IgD-negative memory B cell (primary cell): Measurements from ENCODE around the gene IL21R. TPM values are rescaled to one million over a fixed set of nuclear protein-coding genes. Genes with fewer than 3 reads are reported as not detected.
A peak's percentile ranks its signal among the peaks of the same experiment; 100 is the strongest.

ENCODE experiments used
- H3K27ac Mint-ChIP-seq, 3 donors: one replicate each; pipeline ENCODE4 v1.8.0; 2020 to 2022; ENCODE audit warnings: mild to moderate bottlenecking in 3 of 3, mixed read lengths in 3 of 3, moderate library complexity in 1 of 3
- H3K27me3 Mint-ChIP-seq: one replicate; pipeline ENCODE4 v1.8.0; 2021; ENCODE audit warnings: mixed read lengths
- H3K36me3 Mint-ChIP-seq: one replicate; pipeline ENCODE4 v1.8.0; 2020; ENCODE audit warnings: mild to moderate bottlenecking, mixed read lengths
- H3K4me1 Mint-ChIP-seq, 3 donors: one replicate each; pipeline ENCODE4 v1.8.0; 2020 to 2022; ENCODE audit warnings: mixed read lengths in 3 of 3, mild to moderate bottlenecking in 1 of 3
- H3K4me3 Mint-ChIP-seq, 4 donors: one replicate each; pipeline ENCODE4 v1.8.0; 2020 to 2022; ENCODE audit warnings: mild to moderate bottlenecking in 4 of 4, mixed read lengths in 4 of 4, moderate library complexity in 3 of 4
- H3K9me3 Mint-ChIP-seq, 3 donors: one replicate each; pipeline ENCODE4 v1.8.0; 2020 to 2021; ENCODE audit warnings: mixed read lengths in 3 of 3, mild to moderate bottlenecking in 1 of 3
- polyA plus RNA-seq: library from polyadenylated mRNA; unstranded; fragments of 300-500 nt; fragmentation: Illumina TruSeq; gene quantifications from one replicate; pipeline ENCODE4 v1.2.3, GENCODE V29; 2021

IL21R gene
- polyA plus RNA-seq, 1 donor from 2014 or later, result 2.2 TPM

DNA sequence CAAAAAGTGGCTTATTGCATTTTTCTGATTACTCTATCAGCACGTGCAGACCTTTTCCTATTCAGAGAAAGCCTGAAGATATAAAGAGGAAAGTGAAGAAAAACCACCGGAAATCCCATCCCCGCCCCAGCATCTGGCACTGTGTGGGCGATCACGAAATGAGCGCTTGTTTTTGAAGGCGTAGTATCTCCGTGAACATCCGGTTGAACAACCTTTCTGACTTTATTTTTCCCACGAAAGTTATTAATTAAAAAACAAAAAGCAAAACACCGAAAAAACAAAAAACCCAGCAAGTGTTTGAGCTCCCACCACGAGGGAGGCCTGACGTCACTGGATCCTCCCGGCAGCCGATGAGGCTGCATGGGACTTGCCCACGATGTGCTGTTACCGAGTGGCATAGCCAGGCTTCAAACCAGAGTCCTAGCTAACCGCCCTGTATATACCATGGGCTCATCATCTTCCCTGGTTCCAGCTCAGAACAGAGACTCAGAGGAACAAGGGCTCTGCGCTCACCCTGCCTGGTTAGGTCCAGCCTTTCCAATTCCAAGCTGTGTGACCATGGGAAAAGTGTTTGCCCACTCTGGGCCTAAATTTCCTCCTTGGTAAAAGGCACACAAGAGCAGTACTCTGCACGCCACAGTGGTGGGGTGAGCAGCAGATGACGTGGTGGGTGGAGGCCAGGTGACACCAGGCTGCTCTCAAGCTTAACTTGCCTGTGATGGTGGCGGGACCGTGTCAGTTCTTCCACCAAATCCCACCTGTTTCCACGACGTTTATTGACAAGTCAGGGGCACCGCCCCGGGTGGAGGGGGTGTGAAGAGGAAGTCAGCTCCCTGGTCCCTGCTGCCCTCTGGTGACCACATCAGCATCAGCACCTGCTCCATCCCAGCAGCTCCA is 34.3 kb upstream of the IL21R start:
- Mint-ChIP-seq H3K36me3 (no peaks in the 10 kb centered on the region), H3K4me3 (peak overlapping the region; percentile 71 to 90 (median 78)), H3K4me1 (peaks cover 8 to 15% (median 13%) of the 10 kb centered on the region in 3 donors), H3K27ac (peak overlapping the region; percentile 93 to 97 (median 94)), H3K9me3 (peaks cover 0 to 10% (median 0%) of the 10 kb centered on the region in 3 donors), H3K27me3 (peaks cover 1% of the 10 kb centered on the region)

DNA sequence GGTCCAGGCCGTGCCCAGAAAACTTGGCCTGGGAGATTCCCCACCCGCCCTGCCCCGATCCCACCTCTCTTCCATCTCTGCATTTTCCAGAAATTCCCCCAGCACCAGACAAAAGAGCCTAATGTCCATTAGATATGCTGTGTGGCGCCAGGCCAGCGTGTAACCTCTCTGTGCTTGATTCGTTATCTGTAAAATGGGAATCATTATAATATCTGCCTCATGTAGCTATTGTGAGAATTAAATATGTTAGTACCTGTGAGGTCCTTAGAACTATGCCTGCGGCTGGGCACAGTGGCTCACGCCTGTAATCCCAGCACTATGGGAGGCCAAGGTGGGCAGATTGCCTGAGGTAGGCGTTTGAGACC is 33.6 kb upstream of the IL21R start:
- Mint-ChIP-seq H3K9me3 (peaks cover 0 to 10% (median 0%) of the 10 kb centered on the region in 3 donors), H3K27ac (peak overlapping the region; percentile 93 to 97 (median 94)), H3K4me3 (peak overlapping the region in 3 of 4 donors; percentile 71 to 90 (median 77)), H3K4me1 (peaks cover 8 to 15% (median 13%) of the 10 kb centered on the region in 3 donors), H3K36me3 (no peaks in the 10 kb centered on the region), H3K27me3 (peaks cover 1% of the 10 kb centered on the region)

DNA sequence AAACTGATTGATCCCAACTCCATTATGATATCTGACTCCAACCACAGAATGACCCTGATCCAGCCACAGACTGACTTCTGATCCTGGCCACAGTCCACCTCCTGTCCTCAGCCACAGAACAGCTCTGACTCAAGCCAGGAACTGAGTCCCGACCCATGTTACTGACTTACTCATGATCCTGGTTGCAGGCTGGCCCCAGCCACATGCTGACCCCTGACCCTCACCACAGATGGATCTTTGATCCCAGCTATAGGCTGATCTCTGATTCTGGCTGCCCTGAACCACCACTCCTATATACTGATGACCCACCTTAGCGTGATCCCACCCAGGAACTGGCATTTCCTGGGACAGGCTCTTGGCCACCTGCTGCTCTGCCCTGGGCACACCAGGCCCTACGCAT is 32.2 kb upstream of the IL21R start:
- H3K27me3 Mint-ChIP-seq, result peaks cover 1% of the 10 kb centered on the region
- H3K4me1 Mint-ChIP-seq, result peaks cover 6 to 15% (median 13%) of the 10 kb centered on the region in 3 donors
- no peaks in the 10 kb centered on the region for H3K36me3 Mint-ChIP-seq
- H3K4me3 Mint-ChIP-seq, result peak overlapping the region in 1 of 4 donors; percentile 60
- peak overlapping the region in 1 of 3 donors; percentile 47 for H3K27ac Mint-ChIP-seq
- H3K9me3 Mint-ChIP-seq, result peaks cover 0 to 10% (median 0%) of the 10 kb centered on the region in 3 donors

DNA sequence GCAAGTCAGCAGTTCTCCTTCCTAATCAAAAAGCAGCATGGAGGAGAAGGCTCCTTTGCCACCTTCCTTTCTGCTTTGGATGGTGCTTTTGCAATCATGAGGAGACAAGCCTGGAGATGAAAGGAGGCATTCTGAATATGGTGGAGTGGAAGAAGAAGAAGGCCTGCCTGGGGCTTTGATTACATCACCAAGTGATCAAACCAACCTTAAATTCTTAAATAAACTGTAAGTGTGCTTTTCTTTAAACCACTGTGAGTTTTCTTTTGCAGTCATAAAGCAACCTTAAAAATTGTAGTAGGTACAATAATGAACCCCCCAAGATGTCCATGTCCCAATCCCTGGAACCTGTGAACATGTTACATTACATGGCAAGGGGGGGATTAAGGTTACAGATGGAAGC is 31.7 kb upstream of the IL21R start:
- peaks cover 1% of the 10 kb centered on the region for H3K27me3 Mint-ChIP-seq
- peak overlapping the region in 1 of 4 donors; percentile 60 for H3K4me3 Mint-ChIP-seq
- H3K36me3 Mint-ChIP-seq, result no peaks in the 10 kb centered on the region
- H3K27ac Mint-ChIP-seq, result no peak overlapping the region
- peaks cover 0 to 10% (median 0%) of the 10 kb centered on the region in 3 donors for H3K9me3 Mint-ChIP-seq
- H3K4me1 Mint-ChIP-seq, result peaks cover 6 to 15% (median 13%) of the 10 kb centered on the region in 3 donors

DNA sequence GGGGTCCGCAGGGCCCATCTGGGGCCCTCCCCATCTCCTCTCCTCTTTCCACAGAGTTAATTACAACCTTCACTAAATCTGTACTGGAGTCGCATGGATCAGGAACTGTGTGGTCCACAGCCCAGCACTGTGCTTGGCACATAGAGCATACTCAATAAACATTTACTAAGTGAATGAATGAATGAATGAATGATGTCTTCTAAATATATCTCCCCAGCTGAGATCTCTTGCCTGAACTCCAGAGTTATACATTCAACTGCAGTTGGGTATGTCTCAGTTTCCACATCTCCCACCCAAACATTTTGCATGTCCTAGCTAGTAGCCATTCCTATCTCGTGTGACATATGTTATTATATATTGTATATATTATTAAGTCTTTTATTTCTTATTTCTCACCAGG is 28.7 kb upstream of the IL21R start:
- Mint-ChIP-seq H3K4me3 (no peak overlapping the region), H3K36me3 (no peaks in the 10 kb centered on the region), H3K27ac (no peak overlapping the region), H3K27me3 (peaks cover 5% of the 10 kb centered on the region), H3K9me3 (peaks cover 0 to 10% (median 0%) of the 10 kb centered on the region in 3 donors), H3K4me1 (peaks cover 7 to 15% (median 10%) of the 10 kb centered on the region in 3 donors)

DNA sequence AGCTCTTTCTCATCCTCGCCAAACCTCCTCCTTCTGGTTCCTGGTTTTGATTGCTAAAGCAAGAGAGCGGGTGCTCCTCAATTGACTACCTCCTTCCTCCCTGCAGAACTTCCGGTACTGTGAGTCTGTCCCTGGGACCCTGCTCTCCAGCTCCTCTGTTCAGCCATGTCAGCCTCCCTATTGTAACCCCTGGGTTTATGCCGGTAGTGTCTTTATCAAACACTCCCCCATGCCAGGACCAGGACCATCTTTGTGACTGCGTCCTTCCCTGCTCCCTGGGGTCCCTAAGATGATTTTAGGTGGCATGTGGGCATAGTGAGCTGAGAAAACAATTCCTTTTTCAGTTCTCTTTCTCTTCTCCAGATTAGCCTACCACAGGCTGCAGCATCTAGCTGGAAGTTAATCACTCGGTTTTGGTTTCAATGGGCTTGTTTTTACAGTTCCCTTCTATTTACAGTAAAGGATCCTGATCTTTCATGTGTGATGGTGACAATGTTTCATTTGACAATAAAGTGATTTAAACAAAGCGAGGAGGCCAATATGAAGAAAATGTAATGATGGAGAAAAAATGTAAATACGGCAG is 27.7 kb upstream of the IL21R start:
- peaks cover 10 to 18% (median 10%) of the 10 kb centered on the region in 3 donors for H3K4me1 Mint-ChIP-seq
- H3K36me3 Mint-ChIP-seq, result no peaks in the 10 kb centered on the region
- H3K9me3 Mint-ChIP-seq, result peaks cover 0 to 10% (median 0%) of the 10 kb centered on the region in 3 donors
- H3K27me3 Mint-ChIP-seq, result peaks cover 5% of the 10 kb centered on the region
- H3K4me3 Mint-ChIP-seq, result no peak overlapping the region
- H3K27ac Mint-ChIP-seq, result no peak overlapping the region

DNA sequence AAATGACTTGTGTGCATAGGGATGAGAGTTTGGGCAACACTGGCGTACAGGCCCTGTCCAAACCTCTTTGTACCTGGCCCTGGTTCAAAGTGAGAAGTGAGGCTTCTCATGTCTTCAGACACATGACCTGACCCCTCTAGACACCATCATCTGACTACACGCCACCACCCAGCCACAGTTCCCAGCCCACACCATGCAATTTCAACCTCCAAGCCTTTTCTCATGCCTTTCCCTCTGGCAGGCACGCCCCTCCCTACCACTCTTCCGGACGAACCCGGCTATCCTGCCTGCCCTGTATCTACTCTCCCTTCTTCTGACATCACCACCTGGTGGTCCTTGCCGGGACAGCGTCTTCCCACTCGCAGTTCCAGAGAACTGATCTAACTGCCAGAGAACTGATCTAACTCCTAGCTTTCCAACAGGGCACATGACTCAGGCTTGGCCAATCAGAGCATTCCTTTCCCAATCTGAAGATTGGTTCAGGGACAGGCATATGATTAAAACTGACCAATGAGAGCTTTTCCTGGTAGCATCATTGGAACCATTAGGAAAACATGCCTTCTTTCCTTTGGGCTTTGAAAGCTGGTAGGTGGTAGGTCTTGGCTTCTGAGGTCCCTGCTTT is 27.1 kb upstream of the IL21R start:
- H3K27me3 Mint-ChIP-seq, result peaks cover 6% of the 10 kb centered on the region

DNA sequence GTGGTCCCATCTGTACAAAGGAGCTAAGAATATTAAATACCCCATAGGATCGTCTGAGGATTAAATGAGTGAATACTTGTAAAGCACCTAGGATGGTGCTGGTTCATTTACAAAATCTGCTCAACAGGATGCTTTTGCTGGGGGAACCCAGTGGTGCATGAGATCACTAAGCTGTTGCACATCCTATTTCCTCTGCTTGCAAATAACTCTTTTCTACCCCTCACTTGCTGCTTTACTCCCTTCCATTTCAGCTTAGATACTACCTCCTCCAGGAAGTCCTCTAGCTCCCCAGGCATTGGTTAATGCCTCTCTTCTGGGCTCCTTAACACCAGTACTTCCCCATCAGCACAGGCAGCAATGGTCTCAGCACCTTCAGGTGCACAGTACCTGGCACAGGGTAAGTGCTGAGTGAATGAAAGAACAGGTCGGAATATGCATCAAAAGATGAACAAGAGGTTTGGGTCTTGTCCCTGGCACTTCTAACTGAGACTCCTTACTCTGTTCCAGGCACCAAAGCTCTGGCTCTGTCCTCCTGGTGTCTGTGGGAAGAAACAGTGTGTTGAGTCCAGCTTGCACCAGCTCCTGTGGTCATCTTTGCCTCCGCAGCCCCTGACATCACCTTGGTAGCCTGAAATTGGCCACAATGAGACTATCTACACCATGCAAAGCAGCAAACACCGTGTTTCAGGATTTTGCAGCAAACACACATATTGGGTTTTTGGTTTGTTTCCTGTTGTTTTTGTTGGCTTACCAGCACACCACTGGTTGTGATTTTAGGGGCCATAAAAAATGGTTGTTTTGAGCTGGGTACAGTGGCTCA is 24.1 kb upstream of the IL21R start:
- Mint-ChIP-seq H3K36me3 (peaks cover 2% of the 10 kb centered on the region), H3K27me3 (peaks cover 10% of the 10 kb centered on the region), H3K4me1 (peaks cover 10 to 20% (median 15%) of the 10 kb centered on the region in 3 donors), H3K27ac (peak overlapping the region in 1 of 3 donors; percentile 71), H3K4me3 (peak overlapping the region in 2 of 4 donors; percentile 33 to 49), H3K9me3 (peaks cover 0 to 1% (median 0%) of the 10 kb centered on the region in 3 donors)

More for the DNA sequence above, 27.1 kb upstream of the IL21R start:
- Mint-ChIP-seq H3K4me3 (no peak overlapping the region), H3K9me3 (peaks cover 0 to 6% (median 0%) of the 10 kb centered on the region in 3 donors), H3K36me3 (no peaks in the 10 kb centered on the region), H3K27ac (no peak overlapping the region), H3K4me1 (peaks cover 10 to 18% (median 10%) of the 10 kb centered on the region in 3 donors)

DNA sequence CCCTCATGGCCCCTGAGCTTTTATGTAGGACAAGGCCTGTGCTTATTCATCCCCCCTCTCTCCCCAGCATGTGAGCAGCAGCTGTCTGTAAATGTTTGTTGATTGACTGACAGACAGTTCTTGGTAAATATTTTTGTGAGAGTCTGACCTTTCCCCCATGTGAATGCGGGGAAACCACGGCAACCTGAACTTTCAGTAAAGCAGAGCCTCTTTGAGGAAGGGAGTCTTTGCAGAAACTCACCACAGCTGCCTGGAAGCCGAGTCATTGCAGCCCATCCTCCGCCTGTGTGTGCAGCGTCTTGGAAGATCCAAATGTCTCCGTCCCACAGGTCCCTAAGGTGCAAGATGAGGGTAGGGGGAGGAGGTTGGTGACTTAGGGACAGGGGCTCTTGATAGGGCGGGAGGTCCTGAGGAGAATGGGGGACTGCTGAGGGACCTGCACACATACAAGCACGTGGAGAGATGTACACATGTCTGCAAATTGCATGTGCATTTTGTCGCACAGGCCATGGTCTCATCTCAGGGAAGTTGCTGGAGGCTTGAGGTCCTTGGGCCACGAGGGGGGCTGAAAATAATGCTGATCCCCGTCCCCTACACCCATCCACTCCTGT is 23.0 kb upstream of the IL21R start:
- Mint-ChIP-seq H3K4me1 (peaks cover 10 to 20% (median 16%) of the 10 kb centered on the region in 3 donors), H3K27ac (no peak overlapping the region), H3K36me3 (peaks cover 3% of the 10 kb centered on the region), H3K9me3 (peaks cover 0 to 4% (median 4%) of the 10 kb centered on the region in 3 donors), H3K4me3 (no peak overlapping the region), H3K27me3 (peaks cover 10% of the 10 kb centered on the region)

DNA sequence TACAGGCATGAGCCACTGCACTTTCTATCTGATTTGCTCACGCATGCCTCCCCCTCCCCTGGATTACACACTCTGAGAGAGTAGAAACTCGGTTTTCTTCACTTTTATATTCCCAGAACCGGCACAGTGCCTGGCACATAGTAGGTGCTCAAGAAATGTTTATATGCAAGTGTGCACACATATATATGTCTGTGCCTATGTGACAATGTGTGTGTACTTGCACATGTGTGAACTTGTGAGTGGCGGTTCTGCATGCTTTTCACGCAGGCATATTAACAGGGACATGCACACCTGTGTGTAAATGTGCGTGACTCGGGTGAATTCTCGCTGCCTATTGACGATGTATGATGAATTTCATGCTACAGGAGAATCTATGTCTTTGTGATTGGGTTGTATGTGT is 22.1 kb upstream of the IL21R start:
- Mint-ChIP-seq H3K27me3 (peaks cover 10% of the 10 kb centered on the region), H3K36me3 (peaks cover 4% of the 10 kb centered on the region), H3K27ac (no peak overlapping the region), H3K9me3 (peaks cover 3 to 12% (median 10%) of the 10 kb centered on the region in 3 donors), H3K4me1 (peaks cover 12 to 25% (median 19%) of the 10 kb centered on the region in 3 donors), H3K4me3 (no peak overlapping the region)

DNA sequence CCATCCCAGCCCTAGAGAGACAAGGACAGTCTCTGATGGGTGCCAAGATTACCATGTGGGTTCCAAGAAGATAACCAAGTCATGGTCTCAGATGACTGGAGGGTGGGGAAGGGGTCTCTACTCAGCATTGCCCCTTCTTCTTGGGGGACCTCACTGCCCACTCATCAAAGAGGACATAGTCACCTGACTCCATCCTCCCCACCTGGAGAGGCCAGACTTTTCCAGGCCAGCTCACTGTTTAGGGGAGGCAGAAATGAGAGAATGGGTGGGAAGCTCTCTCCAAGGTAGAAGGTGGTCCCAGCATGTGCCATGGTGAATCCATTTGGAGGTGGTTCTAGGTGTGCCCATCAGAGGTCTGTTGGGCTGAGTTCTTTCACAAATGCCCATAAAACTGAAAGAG is 20.7 kb upstream of the IL21R start:
- Mint-ChIP-seq H3K27ac (no peak overlapping the region), H3K4me1 (peaks cover 11 to 24% (median 19%) of the 10 kb centered on the region in 3 donors), H3K36me3 (peaks cover 4% of the 10 kb centered on the region), H3K9me3 (peaks cover 3 to 15% (median 10%) of the 10 kb centered on the region in 3 donors), H3K4me3 (no peak overlapping the region), H3K27me3 (peaks cover 12% of the 10 kb centered on the region)

DNA sequence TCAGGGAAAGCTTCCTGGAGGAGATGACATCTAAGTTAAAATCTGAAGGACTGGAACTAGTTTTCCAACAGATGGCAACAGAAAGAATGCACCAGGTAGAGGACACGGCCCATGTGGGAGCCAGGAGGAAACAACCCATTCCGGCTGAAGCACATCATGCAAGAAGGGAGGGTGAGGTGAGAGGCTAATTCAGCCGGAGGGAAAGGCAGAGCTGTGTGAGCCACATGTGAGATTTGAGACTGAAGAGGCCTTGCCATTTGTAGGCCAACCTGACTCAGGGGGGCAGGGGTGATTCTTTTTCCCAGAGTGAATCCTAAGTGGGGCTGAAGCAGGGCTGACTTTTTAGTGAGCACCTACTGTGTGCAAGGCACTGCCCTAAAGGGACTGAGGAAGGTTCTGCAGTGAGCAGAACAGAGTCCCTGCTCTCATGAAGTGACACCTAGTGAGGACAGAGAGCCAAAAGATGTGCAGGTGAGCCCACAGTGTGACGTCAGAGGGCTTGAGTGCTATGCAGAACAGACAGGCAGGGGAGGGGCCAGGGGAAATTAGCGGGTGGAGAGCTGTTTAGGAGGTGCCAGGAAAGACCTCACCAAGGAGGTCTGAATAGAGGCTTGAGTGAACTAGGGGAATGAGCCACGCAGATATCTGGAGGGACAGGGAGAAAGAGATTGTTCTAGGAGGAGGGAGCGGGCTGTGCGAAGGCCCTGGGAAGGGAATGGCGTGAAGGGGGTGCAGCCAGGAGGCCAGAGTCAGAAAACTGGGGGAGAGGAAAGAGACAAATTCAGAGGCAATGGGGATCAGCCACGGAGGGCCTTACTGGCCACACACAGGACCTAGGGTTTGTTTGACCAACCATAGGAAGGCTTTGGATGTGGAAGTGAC is 19.8 kb upstream of the IL21R start:
- H3K9me3 Mint-ChIP-seq, result peaks cover 3 to 21% (median 10%) of the 10 kb centered on the region in 3 donors
- H3K4me3 Mint-ChIP-seq, result no peak overlapping the region
- H3K4me1 Mint-ChIP-seq, result peaks cover 12 to 22% (median 19%) of the 10 kb centered on the region in 3 donors

More for the DNA sequence above, 19.8 kb upstream of the IL21R start:
- peaks cover 8% of the 10 kb centered on the region for H3K36me3 Mint-ChIP-seq
- H3K27me3 Mint-ChIP-seq, result peaks cover 12% of the 10 kb centered on the region
- H3K27ac Mint-ChIP-seq, result peak overlapping the region in 1 of 3 donors; percentile 26
